Brain pericyte (primary cell): ENCODE measurements around the gene PCNX4.
"Not testable (repeated sequence)": the region's sequence is repeated elsewhere in the genome, so short reads cannot be mapped to it uniquely, and the experiment has no call there.

Source experiments
- DNase-seq: peaks from one replicate; pipeline ENCODE4 v3.0.0-alpha.2; 2012; ENCODE audit warnings: low read depth, low spot score

The PCNX4 gene

GRCh38 chr14:60091550-60092525 lies at the start of gene PCNX4:
Gene PCNX4 (plus strand): TSS chr14:60091923. CDS start chr14:60107639, 15,716 bp downstream.
- DNase-seq = peak; percentile 98

DNA sequence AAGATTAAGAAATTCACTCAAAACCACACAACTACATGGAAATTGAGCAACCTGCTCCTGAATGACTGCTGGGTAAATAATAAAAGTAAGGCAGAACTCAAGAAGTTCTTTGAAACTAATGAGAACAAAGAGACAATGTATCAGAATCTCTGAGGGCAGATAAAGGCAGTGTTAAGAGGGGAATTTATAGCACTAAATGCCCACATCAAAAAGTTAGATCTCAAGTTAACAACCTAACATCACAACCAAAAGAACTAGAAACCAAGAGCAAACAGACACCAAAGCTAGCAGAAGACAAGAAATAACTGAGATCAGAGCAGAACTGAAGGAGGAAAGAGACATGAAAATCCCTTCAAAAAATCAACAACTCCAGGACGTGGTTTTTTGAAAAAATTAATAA lies 43.7 kb upstream of the PCNX4 start:
- DNase-seq = not testable (repeated sequence)

DNA sequence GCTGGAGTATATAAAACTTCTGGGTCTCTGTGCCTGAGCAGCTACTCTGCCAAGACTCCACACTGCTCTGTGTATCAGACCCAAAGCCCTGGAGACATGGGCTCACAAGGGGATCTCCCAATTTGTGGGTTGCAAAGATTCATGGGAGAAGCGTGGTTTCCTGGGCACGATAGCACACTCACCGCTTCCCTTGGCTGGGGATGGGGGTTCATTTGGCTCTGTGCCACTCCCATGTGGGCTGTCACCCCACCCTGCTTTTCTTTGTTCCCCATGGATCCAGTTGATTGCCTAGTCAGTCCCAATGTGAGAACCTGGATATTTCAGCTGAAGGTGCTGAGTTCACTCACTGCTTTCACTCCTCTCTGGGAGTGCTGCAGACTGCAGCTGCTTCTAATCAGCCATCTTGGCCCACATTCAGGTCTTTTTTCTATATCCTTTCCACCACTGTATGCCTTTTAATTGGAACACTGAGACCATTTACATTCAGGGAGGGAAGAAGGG lies 40.0 kb upstream of the PCNX4 start:
- no peak for DNase-seq

- DNase-seq = no peak
These were observed 33.6 kb upstream of the PCNX4 start for GRCh38 chr14:60058087-60058486.

- no peak for DNase-seq
These were observed 30.4 kb upstream of the PCNX4 start for GRCh38 chr14:60061371-60061770.

DNA sequence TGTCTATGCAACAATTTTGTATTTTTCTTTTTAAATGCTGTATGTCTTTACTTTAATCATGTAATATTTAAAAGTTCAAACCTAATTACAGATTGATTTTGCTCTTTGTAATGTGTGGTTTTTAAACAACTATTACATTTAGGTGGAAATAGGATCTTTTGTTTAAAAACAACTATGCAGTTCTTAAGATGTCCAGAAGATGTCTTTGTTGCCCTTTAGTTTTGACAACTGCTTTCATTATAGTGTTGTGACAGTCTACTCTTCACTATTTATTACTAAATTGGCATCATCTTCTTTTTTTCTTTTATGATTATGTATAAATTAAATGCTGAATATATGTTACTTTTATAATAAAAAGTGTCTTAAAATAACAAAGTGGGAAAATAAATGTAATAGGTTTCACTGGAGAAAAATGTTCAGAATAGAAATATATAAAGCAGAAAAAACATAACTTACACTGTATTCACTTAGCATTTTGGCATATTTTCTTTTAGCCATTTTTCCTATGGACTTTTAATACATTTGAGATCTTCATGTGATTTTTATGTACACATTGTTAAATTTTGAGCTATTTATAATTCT lies 27.1 kb upstream of the PCNX4 start:
- DNase-seq = peak; percentile 2

GRCh38 chr14:60067882-60068281 lies 23.8 kb upstream of the PCNX4 start:
- DNase-seq = no peak

- DNase-seq = no peak
These were observed 12.0 kb upstream of the PCNX4 start for GRCh38 chr14:60079723-60080122.

- no peak for DNase-seq
These were observed 6.6 kb upstream of the PCNX4 start for GRCh38 chr14:60085085-60085484.

GRCh38 chr14:60085693-60086092 lies 6.0 kb upstream of the PCNX4 start:
- no peak for DNase-seq

GRCh38 chr14:60087668-60088067 lies 4.1 kb upstream of the PCNX4 start:
- no peak for DNase-seq

DNA sequence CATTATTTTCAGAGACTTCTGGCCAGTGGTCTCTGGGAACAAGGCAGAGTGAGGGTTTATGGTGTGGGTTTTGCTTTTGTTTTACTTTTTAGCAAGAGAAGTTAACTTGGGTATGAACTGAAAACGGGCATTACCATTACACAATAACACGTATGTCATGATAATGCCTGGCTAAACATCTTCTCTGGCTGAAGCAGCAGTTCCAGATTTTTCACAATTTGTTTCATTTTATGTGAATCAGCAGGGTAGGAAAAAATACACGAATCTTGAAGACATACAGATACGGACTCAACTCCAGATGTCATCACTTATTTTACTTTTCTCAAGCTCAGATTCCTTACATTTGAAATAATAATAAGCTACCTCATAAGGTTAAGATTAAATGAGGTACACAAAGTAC lies 2.5 kb upstream of the PCNX4 start:
- DNase-seq = no peak

DNA sequence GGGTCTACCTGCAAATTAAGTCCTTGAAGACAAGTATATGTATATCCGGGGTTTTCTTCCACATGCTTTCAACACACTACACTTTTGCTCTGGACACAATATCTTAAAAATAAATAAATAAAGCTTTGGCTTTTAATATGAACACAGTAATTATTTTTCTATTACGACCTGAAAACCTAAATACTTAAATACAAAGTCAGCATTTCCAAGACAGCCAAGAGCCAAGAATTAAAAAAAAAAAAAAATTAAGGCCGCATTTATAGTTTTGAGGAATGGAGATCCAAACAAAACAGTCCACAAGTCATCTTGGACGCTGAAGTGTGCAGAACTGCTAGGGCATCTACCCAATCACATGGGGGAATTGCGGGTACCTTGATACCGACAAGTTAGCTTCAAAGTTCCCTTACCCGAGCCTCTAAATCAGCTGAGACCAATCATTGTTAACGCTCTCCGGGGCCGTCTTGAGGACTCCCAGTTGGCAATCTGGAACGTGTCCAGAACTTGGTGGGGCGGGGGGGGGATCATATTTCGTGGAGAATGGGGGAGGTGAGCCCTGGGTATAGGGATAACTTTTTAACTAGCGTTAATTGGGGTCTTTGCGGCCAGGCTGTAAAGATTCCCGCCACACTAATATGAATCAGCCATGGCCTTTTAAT lies 731 bp upstream of the PCNX4 start:
- no peak for DNase-seq

DNA sequence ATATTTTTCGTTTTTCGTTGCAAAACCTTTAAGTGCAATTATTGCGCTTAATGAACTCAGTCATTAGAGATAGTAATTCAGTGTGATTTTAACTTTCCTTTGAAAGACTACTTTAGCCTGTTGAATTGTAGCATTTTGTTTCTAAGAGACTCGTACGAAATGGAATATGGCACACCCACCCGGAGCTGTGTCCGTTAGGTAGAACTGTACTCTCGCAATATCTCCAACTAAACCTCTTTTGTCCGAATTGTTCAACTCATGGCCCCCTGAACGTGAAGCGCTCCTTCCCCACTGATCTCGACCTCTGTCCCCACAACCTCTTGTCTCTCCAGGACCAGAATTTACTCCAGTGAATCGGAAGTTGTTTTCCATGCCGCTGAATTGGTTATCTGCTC lies 800 bp downstream of the PCNX4 start:
- no peak for DNase-seq

DNA sequence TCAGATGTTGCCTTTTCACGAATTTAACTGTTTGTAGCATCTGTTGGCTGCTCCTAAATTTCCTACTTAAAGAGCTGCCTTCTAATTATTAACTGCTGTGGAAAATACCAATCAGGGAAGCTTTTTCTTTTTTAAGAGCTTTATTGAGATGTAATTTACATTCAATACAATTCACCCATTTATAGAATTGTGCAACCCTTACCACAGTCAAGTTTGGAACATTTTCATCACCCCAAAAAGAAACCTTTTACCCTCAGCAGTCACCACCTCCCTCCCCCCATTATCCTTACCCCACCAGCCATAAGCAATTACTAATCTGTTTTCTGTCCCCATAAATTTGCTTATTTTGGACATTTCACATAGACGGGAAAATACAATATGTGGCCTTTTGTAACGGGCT lies 1.4 kb downstream of the PCNX4 start:
- no peak for DNase-seq

GRCh38 chr14:60093606-60094005 lies 1.9 kb downstream of the PCNX4 start:
- no peak for DNase-seq

GRCh38 chr14:60094306-60094897 lies 2.7 kb downstream of the PCNX4 start:
- DNase-seq = no peak

DNA sequence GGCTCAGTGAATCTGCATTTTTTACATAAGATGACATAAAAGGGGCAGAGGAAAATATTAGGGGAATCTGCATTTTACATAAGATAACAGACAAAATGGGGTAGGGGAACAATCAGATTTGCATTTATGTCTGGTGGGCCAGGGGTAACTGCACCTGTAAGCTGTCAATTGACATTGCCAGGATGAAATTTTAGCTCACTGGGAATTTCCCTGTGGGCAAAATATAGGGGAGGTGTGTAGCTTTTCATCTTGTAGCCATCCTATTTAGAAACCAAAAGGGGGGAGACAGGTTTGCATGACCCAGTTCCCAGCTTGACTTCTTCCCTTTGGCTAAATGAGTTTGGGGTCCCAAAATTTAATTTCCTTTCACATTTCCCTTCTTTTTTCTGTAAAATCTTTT lies 3.5 kb downstream of the PCNX4 start:
- no peak for DNase-seq

- no peak for DNase-seq
These were observed 4.2 kb downstream of the PCNX4 start for GRCh38 chr14:60095781-60096450.

DNA sequence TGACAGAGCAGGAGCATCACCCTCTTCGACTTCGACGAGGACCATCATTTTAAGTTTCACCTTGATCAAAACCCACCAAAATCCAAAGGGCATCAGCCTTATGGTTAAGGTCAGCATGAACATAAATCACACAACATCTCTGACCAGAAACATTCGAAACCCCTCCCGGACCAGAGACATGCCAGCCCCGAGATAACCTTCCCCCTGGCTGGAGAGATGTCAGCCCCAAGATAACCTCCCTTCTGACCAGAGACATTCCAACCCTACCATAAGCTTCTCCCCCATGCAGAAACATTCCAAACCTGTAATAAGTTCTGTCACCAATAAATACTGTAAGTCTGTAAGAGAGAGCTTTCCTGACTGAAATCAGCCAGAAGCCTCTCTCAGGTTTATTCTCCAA lies 6.3 kb downstream of the PCNX4 start:
- no peak for DNase-seq

GRCh38 chr14:60099855-60100254 lies 8.1 kb downstream of the PCNX4 start:
- not testable (repeated sequence) for DNase-seq
